ENCODE measurements around the gene EPHX1.

EPHX1 gene

GRCh38 chr1:225865514-225865913, 55.6 kb downstream of the EPHX1 start:
- DNase-seq, result no peak

DNA sequence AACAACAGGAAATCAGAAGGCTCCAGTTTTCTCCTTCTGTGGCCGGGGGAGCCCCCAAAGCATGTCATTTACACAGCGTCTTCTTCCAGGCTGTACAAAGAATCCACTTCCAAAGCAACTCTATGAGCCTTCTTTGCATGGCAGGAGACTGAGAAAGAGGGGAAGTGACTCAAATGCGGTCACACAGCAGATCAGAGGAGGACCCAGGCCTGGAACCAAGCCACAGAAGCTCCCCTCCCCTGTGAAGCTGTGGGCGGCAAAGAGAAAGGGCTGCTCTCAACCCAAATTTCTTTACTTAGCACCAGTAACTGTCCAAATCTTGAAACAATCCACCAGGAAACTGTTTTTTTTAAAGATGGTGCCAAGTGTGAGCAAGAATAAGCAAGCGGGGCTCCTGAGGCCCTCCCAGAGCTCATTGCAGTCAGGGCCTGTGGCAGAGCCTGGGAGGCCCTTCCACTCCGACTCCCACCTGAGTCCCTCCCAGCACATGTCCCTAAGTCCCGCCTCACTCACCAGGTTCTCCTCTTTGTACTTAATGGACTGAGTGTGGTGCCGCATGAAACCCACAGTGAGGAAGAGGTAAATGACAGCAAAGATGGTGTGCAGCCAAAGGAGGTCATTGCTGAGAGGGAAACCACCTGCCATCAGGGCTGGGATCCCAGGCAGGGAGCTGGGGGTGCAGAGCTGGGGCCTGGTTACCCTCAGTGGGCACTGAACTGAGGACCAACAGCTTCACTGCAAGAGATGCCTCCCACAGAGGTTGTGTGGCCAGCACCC, 56.3 kb downstream of the EPHX1 start:
- no peak for DNase-seq

DNA sequence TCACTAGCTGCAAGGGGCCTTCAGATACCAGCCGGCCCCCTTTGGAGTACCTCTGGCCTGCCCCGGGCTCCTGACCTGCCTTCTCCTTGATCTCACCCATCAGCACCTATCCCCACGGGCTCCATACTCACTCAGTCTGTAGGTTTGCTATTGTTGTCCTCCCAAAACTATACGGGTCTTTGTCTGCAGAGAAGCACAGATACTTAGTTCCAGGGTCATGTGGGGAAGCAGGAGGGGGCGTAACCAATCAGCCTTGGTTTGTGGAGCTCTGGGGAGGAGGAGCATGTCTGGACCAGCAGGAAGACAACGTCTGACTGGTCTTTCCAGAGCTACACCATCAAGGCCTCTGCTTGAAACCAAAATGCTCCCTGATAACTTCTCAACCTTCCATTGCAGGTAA, 57.1 kb downstream of the EPHX1 start:
- no peak for DNase-seq

DNA sequence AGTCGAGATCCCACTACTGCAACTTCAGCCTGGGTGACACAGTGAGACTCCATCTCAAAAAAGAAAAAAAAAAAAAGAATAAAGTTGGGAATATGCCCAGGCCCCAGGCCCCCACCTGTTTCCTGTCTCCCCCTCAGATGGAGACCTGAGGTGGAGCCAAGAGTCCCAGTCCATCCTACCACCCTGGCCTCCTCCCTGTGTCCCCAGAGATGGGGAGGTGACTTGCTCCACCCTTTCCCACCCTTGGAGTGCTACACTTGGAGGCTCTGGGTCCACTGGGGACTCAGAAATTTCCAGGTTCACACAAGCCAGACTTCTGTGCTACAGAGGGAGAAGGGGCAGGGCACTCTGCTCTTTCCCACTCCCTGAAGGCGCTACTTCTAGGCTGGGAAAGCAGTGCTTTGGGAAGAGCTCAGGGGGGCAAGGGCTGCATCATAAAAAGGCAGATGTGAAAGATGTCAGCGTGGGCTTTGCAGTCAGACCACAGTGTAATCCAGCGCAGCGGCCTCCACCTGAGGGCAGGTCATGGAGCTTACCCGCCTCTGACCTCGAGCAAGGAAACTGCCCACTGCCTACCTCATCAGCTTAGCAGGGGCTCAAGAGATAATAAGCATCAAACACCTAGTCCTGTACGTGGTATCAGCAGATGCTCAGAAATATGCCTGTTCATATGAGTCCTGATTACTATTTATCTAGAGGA, 58.9 kb downstream of the EPHX1 start:
- peak in 1 of 2 experiments; percentile 36 for DNase-seq

- DNase-seq, result peak; percentile 19 to 72
Observed at GRCh38 chr1:225870911-225871310, 61.0 kb downstream of the EPHX1 start.

DNA sequence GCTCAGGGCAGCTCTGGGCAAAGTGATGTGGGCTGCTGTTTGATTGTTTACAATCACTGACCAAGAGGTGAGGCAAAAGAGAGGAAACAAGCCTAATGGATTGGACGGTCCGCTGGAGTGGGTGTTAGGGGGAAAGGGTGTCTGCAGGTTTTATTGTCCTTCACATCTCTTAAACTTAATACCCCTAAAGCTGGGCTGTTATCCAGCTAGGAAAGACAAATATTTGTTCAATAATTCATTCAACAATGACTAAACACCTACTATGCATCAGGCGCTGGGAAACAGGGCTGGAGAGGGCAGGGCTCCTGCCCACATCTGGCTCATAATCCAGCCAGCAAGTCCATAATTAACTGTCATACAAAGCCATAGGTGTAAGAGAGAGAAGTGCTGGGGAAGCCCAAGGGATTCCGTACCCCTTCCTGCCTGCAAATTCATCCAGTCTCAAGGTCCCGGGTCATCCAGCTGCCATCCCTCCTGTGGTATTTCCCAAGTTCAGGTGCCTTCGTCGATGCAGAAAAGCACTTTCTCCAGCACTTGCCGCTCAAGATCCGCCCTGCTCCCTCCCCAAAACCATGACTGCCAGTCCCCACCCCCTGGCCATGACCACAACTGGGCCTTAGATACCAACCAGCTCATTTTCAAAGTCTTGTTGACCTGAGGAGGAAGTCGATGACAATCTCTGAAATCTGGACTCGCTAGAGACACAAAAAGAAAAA, 61.6 kb downstream of the EPHX1 start:
- peak; percentile 49 to 92 for DNase-seq

GRCh38 chr1:225872075-225872430, 62.1 kb downstream of the EPHX1 start:
- DNase-seq, result no peak

DNA sequence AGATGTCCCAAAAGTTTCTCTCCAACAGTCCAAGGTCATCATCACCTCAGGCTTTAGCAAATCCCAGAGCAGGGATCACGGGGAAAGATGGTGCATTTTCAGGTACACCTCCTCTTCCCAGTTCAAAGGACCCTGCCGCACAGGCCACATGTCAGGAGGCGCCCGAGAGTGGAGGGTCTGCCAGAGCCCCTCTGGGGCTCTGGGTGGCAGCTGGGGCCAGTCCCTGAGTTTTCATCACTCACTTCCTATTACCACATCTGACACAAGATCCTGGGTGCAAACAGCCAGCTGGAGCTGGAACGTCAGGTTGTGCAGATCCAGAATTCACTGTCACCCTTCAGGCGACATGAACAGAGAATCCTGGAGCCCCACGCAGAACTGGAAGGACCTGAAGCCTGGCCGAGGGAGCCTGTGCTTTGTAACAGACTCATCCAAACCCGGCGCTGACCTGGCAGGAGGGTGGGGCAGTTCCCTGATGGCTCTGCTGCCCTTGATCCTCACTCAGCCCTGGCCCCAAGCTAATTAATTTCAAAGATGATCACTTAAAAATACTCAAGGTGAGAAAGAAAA, 63.4 kb downstream of the EPHX1 start:
- DNase-seq, result no peak

GRCh38 chr1:225874431-225874830, 64.5 kb downstream of the EPHX1 start:
- no peak for DNase-seq

GRCh38 chr1:225875044-225875815, 65.3 kb downstream of the EPHX1 start:
- no peak for DNase-seq

DNA sequence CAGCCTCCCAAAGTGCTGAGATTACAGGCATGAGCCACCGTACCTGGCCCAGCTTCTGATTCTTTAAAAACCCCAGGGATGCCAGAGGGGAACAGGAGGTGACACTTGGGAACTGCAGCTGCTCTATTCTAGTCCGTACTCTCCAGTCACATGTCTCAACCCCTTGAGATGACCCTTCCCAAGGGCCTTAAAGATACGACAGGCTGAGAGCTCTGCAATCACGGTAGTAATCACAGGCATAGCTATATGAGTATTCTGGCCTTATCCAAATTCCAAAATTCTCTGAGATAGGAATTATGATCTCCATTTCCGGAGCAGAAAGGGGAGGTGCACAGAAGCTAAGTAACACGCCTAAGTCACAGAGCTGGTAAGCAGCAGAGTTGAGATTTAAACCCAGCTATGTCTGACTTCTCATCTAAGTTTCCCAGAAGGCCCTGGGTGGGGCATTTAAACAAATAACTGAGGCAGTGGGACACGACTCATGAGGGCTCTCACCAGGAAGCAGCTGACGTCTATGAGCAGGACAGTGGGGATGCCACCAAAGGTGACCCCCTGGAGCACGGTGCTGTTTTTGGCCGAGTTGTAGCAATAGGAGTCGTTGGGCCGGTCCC, 67.1 kb downstream of the EPHX1 start:
- DNase-seq, result no peak

DNA sequence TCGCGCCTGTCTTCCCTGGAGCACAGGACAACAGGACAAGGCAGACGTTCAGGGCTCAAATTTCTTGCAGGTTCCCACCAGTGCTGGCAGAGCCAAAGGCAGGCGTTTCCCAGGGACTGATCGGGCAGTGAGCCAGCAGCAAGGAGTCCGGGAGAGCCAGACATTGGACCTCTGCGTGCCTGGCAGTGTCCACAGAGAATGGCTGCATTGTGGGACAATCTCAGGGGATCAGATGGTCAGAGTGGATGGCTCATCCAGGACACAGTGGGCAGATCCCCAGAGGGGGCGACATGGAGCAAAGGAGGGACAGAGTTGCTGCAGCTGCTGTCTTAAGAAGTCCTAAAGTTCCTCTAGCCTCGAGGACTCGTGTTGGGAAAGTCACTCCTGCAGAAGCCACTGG, 67.7 kb downstream of the EPHX1 start:
- DNase-seq, result no peak

- no peak for DNase-seq
Observed at GRCh38 chr1:225878282-225878681, 68.4 kb downstream of the EPHX1 start.

GRCh38 chr1:225879521-225880221, 69.7 kb downstream of the EPHX1 start:
- no peak for DNase-seq

GRCh38 chr1:225880222-225880588, 70.3 kb downstream of the EPHX1 start:
- DNase-seq, result no peak

- DNase-seq, result no peak
Observed at GRCh38 chr1:225880636-225881035, 70.7 kb downstream of the EPHX1 start.

- DNase-seq, result no peak
Observed at GRCh38 chr1:225881081-225881958, 71.4 kb downstream of the EPHX1 start.

GRCh38 chr1:225881959-225882693, 72.2 kb downstream of the EPHX1 start, which contains the start of gene TMEM63A:
TSS of gene TMEM63A (minus strand) at chr1:225882380. CDS start at chr1:225877580, 4,800 bp downstream.
- peak; percentile 21 for DNase-seq

- DNase-seq, result no peak
Observed at GRCh38 chr1:225882694-225883615, 73.0 kb downstream of the EPHX1 start.
